K562 (cell line): Measurements from ENCODE around the gene FAM110D. TPM values are rescaled to one million over a fixed set of nuclear protein-coding genes. Genes with fewer than 3 reads are reported as not detected.

Experiments
- CCNT2 ChIP-seq: IDR thresholded peaks from 2 replicates; pipeline ENCODE4 v1.6.1; 2011; ENCODE audit warnings: borderline replicate concordance, low read depth, mild to moderate bottlenecking, moderate library complexity, mixed read lengths, low read length; ENCODE audit not compliant: insufficient read length; ENCODE audit errors: extremely low read depth
- CREM ChIP-seq: IDR thresholded peaks from 2 replicates; pipeline ENCODE4 v1.6.1; 2014; ENCODE audit warnings: antibody characterized with exemption, low read depth
- ETV5 ChIP-seq: sonication (generic); formaldehyde crosslinking; IDR thresholded peaks from 2 replicates; pipeline ENCODE4 v1.4.0; 2020; ENCODE audit warnings: low read depth, mild to moderate bottlenecking, missing genetic modification reagents
- GABPA ChIP-seq: fragments of 200-800 bp; sonication (Bioruptor generic); conservative IDR thresholded peaks from 2 replicates; pipeline ENCODE4 v1.6.1; 2016; ENCODE audit warnings: low read depth, missing genetic modification characterization, missing compliant biosample characterization
- GTF3C2 ChIP-seq: IDR thresholded peaks from 3 replicates; pipeline ENCODE4 v1.6.1; 2011; ENCODE audit warnings: borderline replicate concordance, mild to moderate bottlenecking, moderate library complexity; ENCODE audit not compliant: insufficient read length; ENCODE audit errors: extremely low read depth
- KAT2B ChIP-seq: IDR thresholded peaks from one replicate; pipeline ENCODE4 v1.6.1; 2012; ENCODE audit warnings: low read depth, mild to moderate bottlenecking, control low read depth, inconsistent platforms, low read length, moderate library complexity
- KLF13 ChIP-seq: fragments of 450-650 bp; IDR thresholded peaks from 2 replicates; pipeline ENCODE4 v1.6.1; 2016; ENCODE audit warnings: missing genetic modification characterization, low read depth, mild to moderate bottlenecking, missing compliant biosample characterization, moderate library complexity, borderline replicate concordance
- LARP7 ChIP-seq: fragments of 450-650 bp; IDR thresholded peaks from 2 replicates; pipeline ENCODE4 v1.6.1; 2016
- MYBL2 ChIP-seq, 2 experiments: fragments of 450-650 bp in 1 of 2; sonication (generic) in 1 of 2; formaldehyde crosslinking in 1 of 2; IDR thresholded peaks; 2 replicates each; pipeline versions ENCODE4 v1.6.1 to v1.8.1; 2017 to 2022; ENCODE audit warnings: borderline replicate concordance in 1 of 2, inconsistent platforms in 1 of 2, low read depth in 1 of 2, mild to moderate bottlenecking in 1 of 2, missing genetic modification reagents in 1 of 2, moderate library complexity in 1 of 2
- PML ChIP-seq: IDR thresholded peaks from 2 replicates; pipeline ENCODE4 v1.6.1; 2012; ENCODE audit warnings: low read length, inconsistent platforms
- POLR2AphosphoS2 ChIP-seq: IDR thresholded peaks from 2 replicates; pipeline ENCODE4 v1.6.1; 2012; ENCODE audit warnings: low read length, improper control_type of control experiment
- POLR3G ChIP-seq: IDR thresholded peaks from 2 replicates; pipeline ENCODE4 v1.6.1; 2011; ENCODE audit not compliant: insufficient read length, insufficient replicate concordance; ENCODE audit errors: extremely low read depth
- RB1 ChIP-seq: fragments of 450-650 bp; IDR thresholded peaks from 2 replicates; pipeline ENCODE4 v1.6.1; 2017; ENCODE audit warnings: low read depth, mild to moderate bottlenecking
- RBM25 ChIP-seq: fragments of 200-400 bp; formaldehyde crosslinking; IDR thresholded peaks from 2 replicates; pipeline ENCODE4 v1.6.1; 2018; ENCODE audit warnings: low read length, low read depth, moderate library complexity; ENCODE audit not compliant: severe bottlenecking
- RBM39 ChIP-seq: fragments of 200-400 bp; formaldehyde crosslinking; optimal IDR thresholded peaks from 2 replicates; pipeline ENCODE3; 2018; ENCODE audit warnings: low read depth, low read length
- RUNX1 ChIP-seq: sonication (generic); IDR thresholded peaks from 2 replicates; pipeline ENCODE4 v1.6.1; 2016; ENCODE audit warnings: antibody characterized with exemption, low read depth
- SMAD4 ChIP-seq: fragments of 250-450 bp; sonication (Bioruptor Pico); conservative IDR thresholded peaks from 2 replicates; pipeline ENCODE4 v1.8.0; 2021; ENCODE audit warnings: inconsistent platforms, mild to moderate bottlenecking, moderate library complexity
- TAF15 ChIP-seq: fragments of 200-400 bp; formaldehyde crosslinking; IDR thresholded peaks from 2 replicates; pipeline ENCODE4 v1.6.1; 2017; ENCODE audit warnings: mild to moderate bottlenecking, low read depth, low read length, moderate library complexity
- XRCC5 ChIP-seq: fragments of 200-400 bp; formaldehyde crosslinking; IDR thresholded peaks from 2 replicates; pipeline ENCODE4 v1.6.1; 2017; ENCODE audit warnings: low read depth, mild to moderate bottlenecking, low read length
- YY1 ChIP-seq, 3 experiments: IDR thresholded peaks; 2 replicates each; pipeline ENCODE4 v1.6.1; 2011; ENCODE audit warnings: low read length in 2 of 3, mild to moderate bottlenecking in 2 of 3, moderate library complexity in 2 of 3, borderline replicate concordance in 1 of 3, control low read depth in 1 of 3, low read depth in 1 of 3; ENCODE audit not compliant: insufficient read depth in 3 of 3, insufficient replicate concordance in 2 of 3, control insufficient read depth in 1 of 3, insufficient read length in 1 of 3; ENCODE audit errors: extremely low read depth in 1 of 3
- ZBTB7A ChIP-seq: IDR thresholded peaks from 2 replicates; pipeline ENCODE4 v1.6.1; 2011; ENCODE audit warnings: low read depth, mild to moderate bottlenecking, low read length, moderate library complexity, borderline replicate concordance; ENCODE audit not compliant: control insufficient read depth
- polyA plus RNA-seq, 8 experiments: library from polyadenylated mRNA; depleted of rRNA in 4 of 8; stranded (reverse) in 5 of 8; unstranded in 3 of 8; fragments of >200 nt; fragmentation: Nextera tagmentation in 2 of 8; fragmentation: Illumina TruSeq in 1 of 8; extraction: Ambion mirVana in 2 of 8; extraction: Trizol in 1 of 8; gene quantifications; 2 replicates each; pipeline versions ENCODE4 v1.2.1 to v1.2.3, GENCODE V29; 2011 to 2014; ENCODE audit warnings: inconsistent platforms in 1 of 8, missing spikeins in 1 of 8
- total RNA-seq, 7 experiments: library from RNA; depleted of rRNA in 6 of 7; stranded (reverse); fragments of >200 nt in 6 of 7; fragmentation: Illumina TruSeq in 2 of 7; extraction: Trizol in 2 of 7; gene quantifications; 2 replicates each; pipeline versions ENCODE4 v1.2.1 to v1.2.3, GENCODE V29; 2011 to 2021; ENCODE audit warnings: low replicate concordance in 1 of 7
- TF ChIP-seq, protein P1 (sequence below), 3 experiments: fragments of 200-800 bp in 1 of 3; sonication (Bioruptor generic) in 1 of 3; sonication (generic) in 1 of 3; formaldehyde crosslinking in 1 of 3; IDR thresholded peaks; 2 replicates each; pipeline versions ENCODE4 v1.6.1 to v1.8.0; 2016 to 2022; ENCODE audit warnings: mild to moderate bottlenecking in 2 of 3, missing compliant biosample characterization in 2 of 3, missing genetic modification characterization in 2 of 3, missing genetic modification reagents in 1 of 3

The FAM110D gene
- total and polyA plus RNA-seq, 9 of the 15 experiments (the other 6 are each of a cell fraction or from before 2014, with no cell fraction given): 0.04 to 1.1 (median 0.33) TPM

DNA sequence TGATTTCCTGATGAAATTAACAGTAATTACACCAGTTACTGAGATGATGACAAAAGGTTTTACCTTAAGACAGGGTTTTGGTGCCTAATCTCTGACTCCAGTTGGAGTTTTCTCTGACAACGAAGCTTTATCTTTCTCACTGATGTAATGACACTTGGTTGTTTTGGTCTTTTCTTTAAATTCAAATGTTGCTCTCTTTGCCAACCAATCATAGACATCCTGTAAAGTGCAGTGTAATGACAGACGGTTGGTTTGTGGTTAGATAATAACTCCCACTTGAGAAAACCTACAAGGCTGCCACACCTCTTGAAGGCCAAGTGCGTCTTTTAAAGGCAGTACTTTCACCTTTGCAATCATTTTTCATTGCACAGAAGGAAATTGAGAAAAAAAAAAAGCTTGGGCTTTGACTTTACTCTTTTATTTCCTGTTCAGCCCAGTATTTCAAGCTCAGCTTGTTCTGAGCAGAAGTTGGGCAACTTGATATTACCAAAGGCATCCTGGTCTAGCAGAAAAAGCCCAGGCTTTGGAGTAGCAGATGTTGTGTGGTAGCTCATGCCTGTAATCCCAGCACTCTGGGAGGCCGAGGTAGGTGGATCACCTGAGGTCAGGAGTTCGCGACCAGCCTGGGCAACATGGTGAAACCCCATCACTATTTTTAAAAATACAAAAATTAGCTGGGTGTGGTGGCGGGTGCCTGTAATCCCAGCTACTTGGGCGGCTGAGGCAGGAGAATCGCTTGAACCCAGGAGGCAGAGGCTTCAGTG is 32.4 kb upstream of the FAM110D start (continued):
- peak; percentile 98 for TF ChIP-seq CCNT2
- no peak for TF ChIP-seq TAF15
- TF ChIP-seq YY1 (IDR thresholded peaks at IDR 0.05; ENCODE audit: borderline replicate concordance in 1 of 3, control insufficient read depth in 1 of 3, extremely low read depth in 1 of 3, insufficient read depth in 3 of 3, insufficient read length in 1 of 3, insufficient replicate concordance in 2 of 3, low read depth in 1 of 3, low read length in 2 of 3): peak in 1 of 3 experiments; percentile 27
- 0 out of 2 replicates have a peak, but pooled peaks have one; percentile 56 for TF ChIP-seq KLF13 (tag)
- TF ChIP-seq RBM25: peak; percentile 77
- peak; percentile 47 for TF ChIP-seq GABPA (tag)
- TF ChIP-seq POLR2AphosphoS2: peak; percentile 85; the same call in 1 of the 2 replicates
- no peak for TF ChIP-seq ZBTB7A
- no peak for TF ChIP-seq KAT2B
- peak; percentile 79 for TF ChIP-seq SMAD4 (CRISPR knock-in tag)
- TF ChIP-seq PML: peak; percentile 96
- no peak for TF ChIP-seq GTF3C2
- TF ChIP-seq, protein P1, sequence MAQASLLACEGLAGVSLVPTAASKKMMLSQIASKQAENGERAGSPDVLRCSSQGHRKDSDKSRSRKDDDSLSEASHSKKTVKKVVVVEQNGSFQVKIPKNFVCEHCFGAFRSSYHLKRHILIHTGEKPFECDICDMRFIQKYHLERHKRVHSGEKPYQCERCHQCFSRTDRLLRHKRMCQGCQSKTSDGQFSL (CRISPR knock-in tag; IDR thresholded peaks at IDR 0.05): no peak
- TF ChIP-seq, protein P1 (tag; IDR thresholded peaks at IDR 0.05): peak in 1 of 2 experiments; percentile 44; a peak in 2 of 4 replicates
- TF ChIP-seq MYBL2 (IDR thresholded peaks at IDR 0.05; ENCODE audit: low read depth): peak; percentile 100
- TF ChIP-seq MYBL2 (CRISPR knock-in tag; IDR thresholded peaks at IDR 0.05; ENCODE audit: borderline replicate concordance): no peak; the same call in 1 of the 2 replicates
- no peak for TF ChIP-seq RBM39
- peak; percentile 47; the same call in 1 of the 2 replicates for TF ChIP-seq ETV5 (CRISPR knock-in tag)
- TF ChIP-seq XRCC5: no peak
- TF ChIP-seq LARP7: 0 out of 2 replicates have a peak, but pooled peaks have one; percentile 81
- no peak for TF ChIP-seq RUNX1
- no peak for TF ChIP-seq POLR3G
- no peak; the same call in 1 of the 2 replicates for TF ChIP-seq RB1
- TF ChIP-seq CREM: peak; percentile 89
